Measurements from ENCODE around the gene SUGP1.

DNA sequence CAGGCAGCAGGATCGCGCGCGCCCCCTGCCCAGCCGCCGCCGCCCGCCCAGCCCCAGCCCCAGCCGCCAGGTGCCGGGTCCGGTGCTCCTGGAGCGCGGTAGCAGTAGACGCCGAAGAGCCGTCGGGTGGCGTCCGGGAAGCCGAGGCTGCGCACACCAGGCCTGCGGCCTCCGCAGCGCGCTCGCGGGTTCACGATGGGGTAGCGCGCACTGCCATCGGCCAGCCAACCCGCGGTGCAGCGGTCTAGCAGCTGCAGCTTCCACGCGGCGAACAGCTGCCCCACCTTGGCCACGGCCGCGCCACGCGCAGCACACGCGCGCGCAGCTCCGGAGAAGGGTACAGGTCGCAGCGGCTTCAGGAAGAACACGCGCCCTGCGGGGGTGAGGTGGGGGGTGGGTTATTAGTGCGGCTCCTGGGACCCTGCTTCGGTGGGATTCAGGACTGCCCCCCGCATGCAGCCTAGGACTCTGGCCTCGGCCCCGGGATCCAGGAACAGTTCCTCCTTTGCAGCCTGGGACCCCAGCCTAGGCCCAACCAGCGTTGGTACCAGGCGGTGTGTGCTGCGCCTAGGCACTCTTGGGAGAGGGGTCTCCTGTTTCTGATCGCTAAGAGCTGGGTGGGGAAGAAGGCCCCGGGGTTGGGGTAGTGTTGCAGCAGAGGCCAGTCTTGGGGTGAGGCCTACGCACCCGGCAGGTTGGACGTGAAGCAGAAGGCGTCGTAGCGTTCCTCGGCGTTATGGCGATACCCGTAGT, 62.3 kb downstream of the SUGP1 start:
- TF ChIP-seq POLR2A (IDR thresholded peaks at IDR 0.05; ENCODE audit: low read length) (no peak), GATA1 (IDR thresholded peaks at IDR 0.05; ENCODE audit: low read depth, low read length) (no peak)
